Superior temporal gyrus (tissue), 1 donor: ENCODE data around the gene HEATR3.

Source experiments
- DNase-seq: peaks from one replicate; pipeline ENCODE4 v3.0.0-alpha.2; 2016; ENCODE audit errors: extremely low spot score

HEATR3 gene

DNA sequence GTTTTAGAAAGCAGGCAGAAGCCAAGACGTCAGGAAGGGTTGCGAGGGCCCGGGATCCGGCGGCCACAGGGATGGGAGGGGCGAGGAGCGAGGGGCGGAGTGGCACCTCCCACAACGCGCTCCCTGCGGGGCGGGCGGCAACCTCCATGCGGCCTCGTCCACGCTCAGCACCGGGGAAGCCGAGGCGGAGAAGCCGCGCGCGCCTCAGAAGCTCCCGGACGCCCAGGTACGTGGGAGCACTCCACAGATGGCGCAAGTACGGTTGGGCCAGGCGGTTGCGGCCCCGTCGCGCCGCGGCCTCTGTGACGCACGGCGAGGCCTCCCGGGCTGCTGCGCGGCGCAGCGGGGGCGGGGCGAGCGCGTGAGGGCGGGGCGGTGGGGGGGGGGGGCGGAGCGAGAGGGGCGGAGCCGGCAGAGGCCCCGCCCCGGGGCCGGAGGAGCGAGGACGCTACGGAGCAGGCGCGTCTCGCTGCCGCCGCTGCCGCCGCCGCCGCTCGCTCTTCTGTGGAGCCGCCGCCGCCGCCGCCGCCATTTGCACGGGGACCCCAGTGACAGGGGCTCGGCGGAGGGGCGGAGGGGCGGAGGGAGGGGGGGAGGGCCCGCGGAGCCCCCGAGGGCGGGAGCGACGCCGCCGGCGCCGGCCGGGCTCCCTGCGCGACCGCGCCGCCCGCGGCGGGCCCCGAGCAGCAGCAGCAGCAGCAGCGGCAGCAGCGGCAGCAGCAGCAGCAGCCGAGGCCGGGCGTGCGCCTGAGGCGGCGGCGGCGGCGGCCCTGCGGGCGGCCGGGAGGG is 87.2 kb downstream of the HEATR3 start, which contains the start of gene TENT4B:
Gene TENT4B, plus strand, starts transcription at position 500 of the 789 bp plus-strand sequence. CDS start 316 bp downstream, outside the sequence.
- peak; percentile 79 for DNase-seq

DNA sequence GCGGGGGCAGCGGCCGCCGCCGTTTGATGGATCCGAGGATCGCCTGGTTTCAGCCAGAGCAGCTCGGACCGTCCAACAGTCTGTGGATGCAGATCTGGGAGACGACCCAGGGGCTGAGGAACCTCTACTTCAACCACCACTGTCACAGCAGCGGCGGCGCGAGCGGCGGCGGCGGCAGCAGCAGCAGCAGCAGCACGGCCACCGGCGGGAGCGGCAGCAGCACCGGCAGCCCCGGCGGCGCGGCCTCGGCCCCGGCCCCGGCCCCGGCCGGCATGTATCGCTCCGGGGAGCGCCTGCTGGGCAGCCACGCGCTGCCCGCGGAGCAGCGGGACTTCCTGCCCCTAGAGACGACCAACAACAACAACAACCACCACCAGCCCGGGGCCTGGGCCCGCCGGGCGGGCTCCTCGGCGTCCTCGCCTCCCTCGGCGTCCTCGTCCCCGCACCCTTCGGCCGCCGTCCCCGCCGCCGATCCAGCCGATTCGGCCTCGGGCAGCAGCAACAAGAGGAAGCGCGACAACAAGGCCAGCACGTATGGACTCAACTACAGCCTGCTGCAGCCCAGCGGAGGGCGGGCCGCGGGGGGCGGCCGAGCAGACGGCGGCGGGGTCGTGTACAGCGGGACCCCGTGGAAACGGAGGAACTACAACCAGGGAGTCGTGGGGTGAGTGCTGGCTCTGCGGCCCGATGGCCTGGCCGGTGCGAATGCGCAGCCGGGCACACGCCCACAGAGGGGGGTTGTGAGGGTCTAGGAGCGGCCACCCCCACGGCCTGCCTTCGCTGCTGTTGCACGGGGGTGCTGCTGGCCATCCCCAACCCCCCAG is 88.0 kb downstream of the HEATR3 start:
- DNase-seq: no peak

DNA sequence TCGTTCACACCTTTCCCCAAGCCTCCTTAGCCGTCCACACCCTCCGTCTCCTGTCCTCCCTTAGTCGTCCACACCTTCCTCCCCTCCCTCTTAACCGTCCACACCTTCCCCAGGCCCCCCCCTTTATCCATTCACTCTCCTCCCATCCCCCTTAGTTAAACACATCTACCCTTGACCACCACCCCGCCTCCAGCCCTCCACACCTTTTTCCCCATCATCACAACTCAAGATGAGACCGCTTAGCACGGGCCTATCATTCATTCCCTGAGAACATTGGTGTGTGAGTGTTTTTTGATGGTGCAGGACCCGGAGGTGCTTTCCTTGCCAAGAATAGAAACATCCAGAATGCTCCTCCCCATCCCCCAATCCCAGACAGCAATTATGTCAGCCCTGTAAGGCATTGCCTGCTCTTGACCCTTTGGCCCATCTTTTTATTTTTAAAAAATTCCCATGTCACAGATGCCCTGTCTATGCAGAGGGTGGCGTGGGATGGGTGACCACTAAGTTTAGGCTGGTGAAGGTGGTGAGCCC is 88.7 kb downstream of the HEATR3 start:
- no peak for DNase-seq

DNA sequence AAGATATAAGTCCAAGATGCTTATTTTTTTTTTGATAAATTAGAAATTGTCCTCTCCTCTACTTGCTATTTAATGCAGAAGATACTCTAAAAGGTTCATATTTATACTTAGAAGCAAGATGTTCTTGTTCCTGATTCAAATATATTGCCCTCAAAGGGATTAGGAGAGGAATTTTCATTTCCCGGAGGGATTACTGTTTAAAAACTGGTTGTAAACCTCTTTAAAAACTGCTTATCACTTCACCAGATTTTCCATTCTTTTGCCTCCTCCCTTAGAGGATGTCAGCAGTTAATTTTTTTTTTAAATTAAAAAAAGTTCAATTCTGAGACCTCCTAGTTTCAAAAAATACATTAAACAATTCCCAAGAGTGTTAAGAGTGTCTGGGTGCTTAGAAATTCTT is 90.2 kb downstream of the HEATR3 start:
- no peak for DNase-seq
